NCI-H748 (cell line): ENCODE results near the gene NCOA3.
"Not testable (repeated sequence)": the region's sequence is repeated elsewhere in the genome, so short reads cannot be mapped to it uniquely, and the experiment has no call there.

Experiments
- DNase-seq: peaks from one replicate; lab custom pipeline; 2025; ENCODE audit not compliant: unreplicated experiment; lab: John Stamatoyannopoulos, UW

The NCOA3 gene

DNA sequence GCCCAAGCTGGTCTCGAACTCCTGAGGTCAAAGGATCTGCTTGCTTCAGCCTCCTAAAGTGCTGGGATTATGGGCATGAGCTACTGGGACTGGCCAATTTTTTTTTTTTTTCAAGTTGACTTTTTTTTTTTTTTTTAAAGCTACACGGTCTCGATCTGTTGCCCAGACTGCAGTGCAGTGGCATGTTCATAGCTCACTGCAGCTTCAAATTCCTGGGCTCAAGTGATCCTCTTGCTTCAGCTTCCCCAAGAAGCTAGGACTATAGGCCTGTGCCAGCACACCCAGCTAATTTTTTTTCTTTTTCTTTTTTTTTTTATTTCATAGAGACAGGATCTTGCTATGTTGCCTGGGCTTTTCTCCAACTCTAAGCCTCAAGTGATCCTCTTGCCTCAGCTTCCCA is 59.5 kb downstream of the NCOA3 start:
- no peak for DNase-seq

DNA sequence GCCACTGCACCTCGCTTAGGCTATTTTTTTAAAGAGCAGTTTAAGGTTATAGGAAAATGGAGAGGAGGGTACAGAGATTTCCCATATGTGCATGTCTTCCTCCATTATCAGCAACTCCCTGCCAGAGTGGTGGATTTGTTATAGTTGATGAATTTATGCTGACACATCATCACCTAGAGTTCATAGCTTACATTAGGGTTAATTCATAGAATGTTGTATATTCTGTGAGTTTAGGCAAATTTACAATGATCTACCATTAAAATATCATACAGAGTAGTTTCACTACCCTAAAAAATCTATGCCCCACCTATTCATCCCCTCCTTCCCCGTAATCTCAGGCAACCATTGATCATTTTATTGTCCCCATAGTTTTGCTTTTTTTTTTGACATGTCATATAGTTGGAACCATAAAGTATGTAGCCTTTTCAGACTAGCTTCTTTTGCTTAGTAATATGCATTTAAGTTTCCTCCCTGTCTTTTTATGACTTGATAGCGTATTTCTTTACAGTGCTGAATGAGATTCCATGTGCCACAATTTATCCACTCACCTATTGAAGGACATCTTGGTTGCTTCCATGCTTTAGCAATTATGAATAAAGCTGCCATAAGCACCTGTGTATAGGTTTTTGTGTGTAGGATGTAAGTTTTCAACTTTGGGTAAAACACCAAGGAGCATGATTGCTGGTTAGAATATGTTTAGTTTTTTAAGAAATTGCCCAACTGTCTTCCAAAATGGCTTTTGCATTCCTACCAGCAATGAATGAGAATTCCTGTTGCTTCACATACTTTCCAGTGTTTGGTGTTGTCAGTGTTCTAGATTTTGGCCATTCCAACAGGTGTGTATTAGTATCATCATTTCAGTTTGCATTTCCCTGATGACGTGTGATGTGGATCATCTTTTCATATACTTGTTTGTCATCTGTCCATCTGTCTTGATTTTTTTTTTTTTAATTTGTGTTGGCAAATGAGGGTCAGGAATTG is 60.2 kb downstream of the NCOA3 start:
- DNase-seq: no peak

- no peak for DNase-seq
Observed at GRCh38 chr20:47566269-47566668, 64.6 kb downstream of the NCOA3 start.

DNA sequence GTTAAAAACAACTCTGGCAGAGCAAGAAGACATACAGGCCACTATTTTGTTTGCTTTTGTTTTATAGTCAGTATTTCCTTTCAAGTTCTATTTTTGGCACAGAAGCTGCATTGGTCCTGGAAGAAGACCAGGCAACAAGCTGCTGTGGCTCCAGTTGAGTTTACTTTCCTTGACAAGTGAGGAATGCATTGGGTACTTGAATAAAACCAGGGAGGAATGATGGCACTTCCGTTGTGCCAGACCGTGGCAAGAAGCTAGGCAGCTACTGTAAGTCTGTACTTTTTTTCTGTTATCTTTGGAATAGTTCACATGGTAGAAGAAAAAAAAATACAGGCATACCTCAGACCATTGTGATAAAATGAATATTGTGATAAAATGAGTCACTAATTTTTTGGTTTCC is 66.3 kb downstream of the NCOA3 start:
- DNase-seq: no peak

DNA sequence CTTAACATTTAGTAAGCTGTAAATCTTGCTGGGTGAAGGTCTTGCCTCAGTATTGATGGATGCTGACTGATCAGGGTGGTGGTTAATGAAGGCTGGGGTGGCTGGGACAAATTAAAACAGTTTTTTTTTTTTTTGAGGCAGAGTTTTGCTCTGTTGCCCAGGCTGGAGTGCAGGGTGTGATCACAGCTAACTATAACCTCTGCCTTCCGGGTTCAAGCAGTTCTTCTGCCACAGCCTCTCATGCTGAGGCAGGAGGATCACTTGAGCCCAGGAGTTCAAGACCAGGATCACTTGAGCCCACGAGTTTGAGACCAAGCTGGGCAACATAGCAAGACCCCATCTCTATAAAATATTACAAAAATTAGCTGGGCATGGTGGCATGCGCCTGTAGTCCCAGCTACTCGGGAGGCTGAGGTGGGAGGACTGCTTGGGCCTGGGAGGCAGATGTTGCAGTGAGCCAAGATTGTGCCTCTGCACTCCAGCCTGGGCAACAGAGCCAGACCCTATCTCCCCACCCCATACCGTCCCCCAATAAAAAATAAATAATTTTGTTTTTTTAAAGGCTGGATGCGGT is 67.2 kb downstream of the NCOA3 start:
- DNase-seq: no peak

DNA sequence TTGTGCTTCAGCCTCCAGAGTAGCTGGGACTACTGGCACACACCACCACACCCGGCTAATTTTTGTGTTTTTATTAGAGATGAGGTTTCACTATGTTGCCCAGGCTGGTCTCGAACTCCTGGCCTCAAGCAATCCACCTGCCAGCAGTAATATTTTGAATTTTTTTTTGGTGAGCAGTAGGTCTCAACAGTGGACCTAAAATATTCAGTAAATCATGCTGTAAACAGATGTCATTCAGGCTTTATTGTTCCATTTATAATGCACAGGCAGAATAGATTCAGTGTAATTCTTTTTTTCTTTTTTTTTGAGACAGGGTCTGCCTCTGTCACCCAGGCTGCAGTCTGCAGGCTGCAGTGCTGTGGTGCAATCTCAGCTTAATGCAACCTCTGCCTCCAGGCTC is 69.7 kb downstream of the NCOA3 start:
- no peak for DNase-seq

- DNase-seq: no peak
Observed at GRCh38 chr20:47572105-47572729, 70.5 kb downstream of the NCOA3 start.

GRCh38 chr20:47573559-47573958 is 71.9 kb downstream of the NCOA3 start:
- no peak for DNase-seq

DNA sequence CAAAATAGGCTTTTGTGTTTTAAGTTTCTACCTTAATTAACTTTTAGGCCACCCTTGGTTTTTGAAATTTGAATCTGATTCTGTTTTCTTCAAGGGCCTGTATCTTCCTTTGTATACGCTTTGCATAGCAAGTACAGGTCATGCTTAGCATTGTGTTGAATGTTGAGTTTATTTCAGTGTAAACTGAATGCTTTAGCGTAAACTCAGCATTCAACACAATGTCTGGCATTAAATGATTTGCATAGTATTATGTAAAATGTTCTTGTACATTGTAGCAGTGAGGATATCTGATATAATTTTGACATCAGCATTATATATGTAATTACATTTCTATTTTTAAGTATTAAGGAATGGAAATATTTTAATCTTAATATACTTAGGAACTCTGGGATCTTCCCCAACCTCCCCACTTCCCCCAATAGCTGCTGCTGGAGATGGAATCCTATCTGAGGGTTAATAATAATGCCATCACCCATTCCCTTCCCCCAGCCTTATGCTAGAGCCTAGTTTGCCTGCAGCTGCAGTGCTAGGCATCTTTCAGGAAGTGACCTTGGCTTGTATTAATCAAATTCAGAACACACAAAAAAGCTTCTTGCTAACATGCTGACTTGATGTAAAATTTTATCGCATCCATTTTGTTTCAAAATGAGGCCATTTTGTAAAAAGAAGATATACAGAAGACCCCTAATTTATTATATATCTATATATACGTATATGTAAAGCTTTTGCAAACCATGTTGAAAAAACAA is 73.1 kb downstream of the NCOA3 start:
- DNase-seq: peak; percentile 18

DNA sequence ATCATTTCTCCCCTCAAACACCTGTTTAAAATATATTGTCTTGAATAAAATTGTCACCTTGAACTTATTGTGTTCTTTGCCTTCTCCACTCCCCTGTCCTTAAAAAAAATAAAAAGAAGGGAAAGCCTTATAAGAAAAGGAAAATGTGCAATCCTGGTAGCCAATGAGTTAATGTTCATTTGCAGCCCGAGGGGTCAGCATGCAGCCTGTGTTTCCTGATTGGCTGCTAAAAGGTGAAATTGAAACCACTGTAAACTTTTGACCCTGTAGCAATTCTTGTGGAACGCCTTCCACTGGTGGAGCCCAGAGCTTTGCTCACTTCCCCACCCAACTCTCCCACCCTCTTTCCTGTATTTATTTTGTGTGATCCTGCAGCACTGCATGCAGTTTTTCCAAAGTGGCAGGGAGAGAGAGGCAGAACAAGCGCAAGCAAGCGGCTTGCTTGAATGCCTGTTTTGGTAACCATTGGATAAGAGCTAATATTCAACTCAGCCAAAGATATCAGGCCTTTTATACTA is 74.9 kb downstream of the NCOA3 start:
- peak; percentile 78 for DNase-seq

- DNase-seq: no peak
Observed at GRCh38 chr20:47577314-47577713, 75.6 kb downstream of the NCOA3 start.

DNA sequence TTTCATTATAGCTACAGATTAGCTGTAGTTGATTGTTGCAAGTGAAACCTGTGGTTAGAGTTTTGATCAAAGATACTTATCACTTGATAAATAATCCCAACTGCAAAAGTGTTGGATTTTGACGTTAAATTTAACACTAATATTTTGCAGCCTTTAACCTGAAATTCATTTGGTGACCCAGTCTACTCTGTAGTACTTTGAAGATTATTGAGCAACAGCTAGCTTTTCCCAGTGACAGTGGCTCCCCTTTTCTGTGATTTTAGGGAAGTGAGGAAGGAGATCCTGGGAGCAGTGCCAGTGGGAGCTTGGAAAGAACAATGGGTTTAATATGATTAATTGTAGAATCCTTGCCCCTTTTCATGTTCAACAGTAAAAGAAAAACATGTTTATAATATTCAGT is 76.9 kb downstream of the NCOA3 start:
- DNase-seq: no peak

DNA sequence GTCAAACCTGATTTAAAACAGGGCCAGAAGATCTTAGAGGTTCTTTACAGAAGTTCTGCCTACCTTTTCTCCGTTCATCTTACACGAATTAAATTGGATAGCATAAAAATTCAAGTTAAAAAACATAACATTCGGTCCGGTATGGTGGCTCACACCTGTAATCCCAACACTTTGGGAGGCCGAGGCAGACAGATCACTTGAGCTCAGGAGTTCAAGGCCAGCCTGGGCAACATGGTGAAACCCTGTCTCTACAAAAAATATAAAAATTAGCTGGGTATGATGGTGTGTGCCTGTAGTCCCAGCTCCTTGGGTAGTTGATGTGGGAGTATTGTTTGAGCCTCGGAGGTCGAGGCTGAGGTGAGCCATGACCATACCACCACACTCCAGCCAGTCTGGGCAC is 79.0 kb downstream of the NCOA3 start:
- not testable (repeated sequence) for DNase-seq

GRCh38 chr20:47581090-47581489 is 79.4 kb downstream of the NCOA3 start:
- DNase-seq: no peak

- DNase-seq: no peak
Observed at GRCh38 chr20:47583551-47583950, 81.9 kb downstream of the NCOA3 start.

DNA sequence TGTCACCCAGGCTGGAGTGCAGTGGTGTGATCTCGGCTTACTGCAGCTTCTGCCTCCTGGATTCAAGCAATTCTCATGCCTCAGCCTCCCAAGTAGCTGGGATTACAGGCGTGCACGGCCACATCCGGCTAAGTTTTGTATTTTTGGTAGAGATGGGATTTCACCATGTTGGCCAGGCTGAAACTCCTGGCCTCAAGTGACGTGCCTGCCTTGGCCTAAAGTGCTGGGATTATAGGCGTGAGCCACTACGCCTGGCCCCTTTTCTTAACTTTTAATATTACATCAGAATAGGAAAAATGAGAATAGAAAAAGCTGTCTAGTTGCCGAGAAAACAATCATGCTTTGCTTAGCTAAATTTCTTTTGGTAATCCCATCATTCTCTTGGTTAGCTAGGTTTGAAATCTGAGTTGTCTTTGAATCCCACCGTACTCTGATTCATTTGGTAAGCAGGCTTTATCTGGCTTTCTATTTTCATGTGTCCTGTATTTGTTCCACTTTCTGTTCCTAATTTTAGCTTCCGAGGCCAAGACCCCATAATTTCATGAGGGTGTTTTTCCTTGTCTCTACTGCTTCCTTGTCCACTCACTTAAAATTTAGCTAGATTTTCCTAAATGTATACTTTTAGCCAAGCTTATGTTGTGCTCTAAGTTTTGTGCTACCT is 83.5 kb downstream of the NCOA3 start:
- no peak for DNase-seq

GRCh38 chr20:47586649-47587294 is 85.1 kb downstream of the NCOA3 start:
- no peak for DNase-seq

GRCh38 chr20:47588158-47588557 is 86.5 kb downstream of the NCOA3 start:
- DNase-seq: no peak

- DNase-seq: no peak
Observed at GRCh38 chr20:47591231-47591630, 89.5 kb downstream of the NCOA3 start.

- DNase-seq: no peak
Observed at GRCh38 chr20:47594157-47594556, 92.5 kb downstream of the NCOA3 start.
